ENCODE results near the gene SLC7A6OS. TPM values are rescaled to one million over a fixed set of nuclear protein-coding genes. Genes with fewer than 3 reads are reported as not detected.

Gene SLC7A6OS
- total and polyA plus RNA-seq, 10 of the 15 experiments (the other 5 are each of a cell fraction or from before 2014, with no cell fraction given) = 2.9 to 27.4 (median 16.9) TPM

DNA sequence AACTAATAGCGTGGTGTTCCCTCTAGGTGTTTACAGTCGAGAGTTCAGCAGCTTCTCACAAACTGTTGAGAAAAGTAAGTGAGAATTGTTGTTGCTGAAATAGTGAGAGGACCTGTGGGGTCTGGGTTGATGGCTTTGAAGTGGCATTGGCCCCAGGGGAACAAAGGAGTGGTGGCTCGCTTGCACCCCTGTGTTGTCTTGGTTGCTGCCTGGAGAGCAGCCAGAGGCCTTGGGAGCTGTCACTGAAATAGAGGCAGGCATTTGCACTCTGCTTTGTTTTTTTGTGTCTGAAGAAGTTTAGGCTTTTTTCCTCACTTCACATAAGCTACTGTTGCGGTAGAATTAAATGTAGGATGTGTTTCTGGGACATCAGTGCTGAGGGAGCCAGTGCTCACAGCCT is 36.9 kb upstream of the SLC7A6OS start:
- DNase-seq (ENCODE audit: low read depth, low spot score) = no peak
- ATAC-seq = no peak
- ChIA-PET CTCF (no interaction called here), RAD21 (ENCODE audit: unreplicated experiment) (no interaction called here), POLR2A (no interaction called here), SMC1A (ENCODE audit: uncharacterized antibody, unreplicated experiment) (no interaction called here)
- Histone ChIP-seq H3K4me2 (ENCODE audit: control insufficient read depth, insufficient read depth) (no peak overlapping the region), H3K27me3 (replicated peaks in 1 of 2; ENCODE audit: control insufficient read depth in 2 of 2, insufficient read depth in 2 of 2, low read length in 1 of 2) (no peaks in the 10 kb centered on the region), H4K20me1 (ENCODE audit: control insufficient read depth, insufficient read depth) (no peaks in the 10 kb centered on the region; the same call in 1 of the 2 replicates), H3K79me2 (ENCODE audit: control insufficient read depth, insufficient read depth, low read length) (no peaks in the 10 kb centered on the region), H3K36me3 (ENCODE audit: control insufficient read depth in 2 of 2, insufficient read depth in 2 of 2, low read length in 1 of 2) (peaks cover 26 to 29% of the 10 kb centered on the region in 2 experiments), H3K9ac (ENCODE audit: control insufficient read depth, insufficient read depth, low read length) (no peak overlapping the region), H2AFZ (ENCODE audit: control insufficient read depth, low read depth, low read length) (no peak overlapping the region), H3K4me1 (ENCODE audit: control insufficient read depth, insufficient read depth, low read length) (no peaks in the 10 kb centered on the region), H3K4me3 (no peak overlapping the region), H3K27ac (ENCODE audit: control insufficient read depth, insufficient read depth) (no peak overlapping the region), H3K9me3 (replicated peaks; ENCODE audit: control insufficient read depth, insufficient read depth, low read length) (no peaks in the 10 kb centered on the region)
- BruUV-seq (replicated peaks) = no TSS peak
- no peak for TF ChIP-seq ASH2L (IDR thresholded peaks at IDR 0.05; ENCODE audit: borderline replicate concordance, low read depth)
- TF ChIP-seq, protein P1, sequence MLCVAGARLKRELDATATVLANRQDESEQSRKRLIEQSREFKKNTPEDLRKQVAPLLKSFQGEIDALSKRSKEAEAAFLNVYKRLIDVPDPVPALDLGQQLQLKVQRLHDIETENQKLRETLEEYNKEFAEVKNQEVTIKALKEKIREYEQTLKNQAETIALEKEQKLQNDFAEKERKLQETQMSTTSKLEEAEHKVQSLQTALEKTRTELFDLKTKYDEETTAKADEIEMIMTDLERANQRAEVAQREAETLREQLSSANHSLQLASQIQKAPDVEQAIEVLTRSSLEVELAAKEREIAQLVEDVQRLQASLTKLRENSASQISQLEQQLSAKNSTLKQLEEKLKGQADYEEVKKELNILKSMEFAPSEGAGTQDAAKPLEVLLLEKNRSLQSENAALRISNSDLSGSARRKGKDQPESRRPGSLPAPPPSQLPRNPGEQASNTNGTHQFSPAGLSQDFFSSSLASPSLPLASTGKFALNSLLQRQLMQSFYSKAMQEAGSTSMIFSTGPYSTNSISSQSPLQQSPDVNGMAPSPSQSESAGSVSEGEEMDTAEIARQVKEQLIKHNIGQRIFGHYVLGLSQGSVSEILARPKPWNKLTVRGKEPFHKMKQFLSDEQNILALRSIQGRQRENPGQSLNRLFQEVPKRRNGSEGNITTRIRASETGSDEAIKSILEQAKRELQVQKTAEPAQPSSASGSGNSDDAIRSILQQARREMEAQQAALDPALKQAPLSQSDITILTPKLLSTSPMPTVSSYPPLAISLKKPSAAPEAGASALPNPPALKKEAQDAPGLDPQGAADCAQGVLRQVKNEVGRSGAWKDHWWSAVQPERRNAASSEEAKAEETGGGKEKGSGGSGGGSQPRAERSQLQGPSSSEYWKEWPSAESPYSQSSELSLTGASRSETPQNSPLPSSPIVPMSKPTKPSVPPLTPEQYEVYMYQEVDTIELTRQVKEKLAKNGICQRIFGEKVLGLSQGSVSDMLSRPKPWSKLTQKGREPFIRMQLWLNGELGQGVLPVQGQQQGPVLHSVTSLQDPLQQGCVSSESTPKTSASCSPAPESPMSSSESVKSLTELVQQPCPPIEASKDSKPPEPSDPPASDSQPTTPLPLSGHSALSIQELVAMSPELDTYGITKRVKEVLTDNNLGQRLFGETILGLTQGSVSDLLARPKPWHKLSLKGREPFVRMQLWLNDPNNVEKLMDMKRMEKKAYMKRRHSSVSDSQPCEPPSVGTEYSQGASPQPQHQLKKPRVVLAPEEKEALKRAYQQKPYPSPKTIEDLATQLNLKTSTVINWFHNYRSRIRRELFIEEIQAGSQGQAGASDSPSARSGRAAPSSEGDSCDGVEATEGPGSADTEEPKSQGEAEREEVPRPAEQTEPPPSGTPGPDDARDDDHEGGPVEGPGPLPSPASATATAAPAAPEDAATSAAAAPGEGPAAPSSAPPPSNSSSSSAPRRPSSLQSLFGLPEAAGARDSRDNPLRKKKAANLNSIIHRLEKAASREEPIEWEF (IDR thresholded peaks at IDR 0.05; ENCODE audit: insufficient replicate concordance, low read depth, low read length) = no peak
- TF ChIP-seq, protein P2, sequence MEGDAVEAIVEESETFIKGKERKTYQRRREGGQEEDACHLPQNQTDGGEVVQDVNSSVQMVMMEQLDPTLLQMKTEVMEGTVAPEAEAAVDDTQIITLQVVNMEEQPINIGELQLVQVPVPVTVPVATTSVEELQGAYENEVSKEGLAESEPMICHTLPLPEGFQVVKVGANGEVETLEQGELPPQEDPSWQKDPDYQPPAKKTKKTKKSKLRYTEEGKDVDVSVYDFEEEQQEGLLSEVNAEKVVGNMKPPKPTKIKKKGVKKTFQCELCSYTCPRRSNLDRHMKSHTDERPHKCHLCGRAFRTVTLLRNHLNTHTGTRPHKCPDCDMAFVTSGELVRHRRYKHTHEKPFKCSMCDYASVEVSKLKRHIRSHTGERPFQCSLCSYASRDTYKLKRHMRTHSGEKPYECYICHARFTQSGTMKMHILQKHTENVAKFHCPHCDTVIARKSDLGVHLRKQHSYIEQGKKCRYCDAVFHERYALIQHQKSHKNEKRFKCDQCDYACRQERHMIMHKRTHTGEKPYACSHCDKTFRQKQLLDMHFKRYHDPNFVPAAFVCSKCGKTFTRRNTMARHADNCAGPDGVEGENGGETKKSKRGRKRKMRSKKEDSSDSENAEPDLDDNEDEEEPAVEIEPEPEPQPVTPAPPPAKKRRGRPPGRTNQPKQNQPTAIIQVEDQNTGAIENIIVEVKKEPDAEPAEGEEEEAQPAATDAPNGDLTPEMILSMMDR (IDR thresholded peaks at IDR 0.05 in 2 of 3, conservative IDR thresholded peaks at IDR 0.05 in 1 of 3; ENCODE audit: control insufficient read depth in 2 of 3, extremely low read depth in 1 of 3, insufficient read depth in 1 of 3, low read depth in 3 of 3, low read length in 3 of 3) = no peak
- TF ChIP-seq BMI1 (IDR thresholded peaks at IDR 0.05; ENCODE audit: borderline replicate concordance) = no peak
- no peak for TF ChIP-seq ATF7 (IDR thresholded peaks at IDR 0.05; ENCODE audit: low read depth)
- TF ChIP-seq, protein P3, sequence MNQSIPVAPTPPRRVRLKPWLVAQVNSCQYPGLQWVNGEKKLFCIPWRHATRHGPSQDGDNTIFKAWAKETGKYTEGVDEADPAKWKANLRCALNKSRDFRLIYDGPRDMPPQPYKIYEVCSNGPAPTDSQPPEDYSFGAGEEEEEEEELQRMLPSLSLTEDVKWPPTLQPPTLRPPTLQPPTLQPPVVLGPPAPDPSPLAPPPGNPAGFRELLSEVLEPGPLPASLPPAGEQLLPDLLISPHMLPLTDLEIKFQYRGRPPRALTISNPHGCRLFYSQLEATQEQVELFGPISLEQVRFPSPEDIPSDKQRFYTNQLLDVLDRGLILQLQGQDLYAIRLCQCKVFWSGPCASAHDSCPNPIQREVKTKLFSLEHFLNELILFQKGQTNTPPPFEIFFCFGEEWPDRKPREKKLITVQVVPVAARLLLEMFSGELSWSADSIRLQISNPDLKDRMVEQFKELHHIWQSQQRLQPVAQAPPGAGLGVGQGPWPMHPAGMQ (IDR thresholded peaks at IDR 0.05; ENCODE audit: borderline replicate concordance) = no peak
- in situ Hi-C loops (cut with MboI) (no loop called here), intact Hi-C loops (cut with micrococcal nuclease; ENCODE audit: unreplicated experiment) (no loop called here)
- 84% methylated on average over 4 of the region's 4 CpGs for WGBS (ENCODE audit: insufficient coverage, insufficient replicate concordance, low lambda C conversion rate, missing lambda C conversion rate)
- no peak for FAIRE-seq
